IMR-90 (cell line): ENCODE data around the gene GATA2. TPM values are rescaled to one million over a fixed set of nuclear protein-coding genes. Genes with fewer than 3 reads are reported as not detected.

Source experiments
- ATAC-seq: fragments of 200-7000 bp; cut with Tn5 transposase; 2 replicates; pipeline ENCODE4 v1.9.1; 2020; ENCODE audit warnings: low read depth, mild to moderate bottlenecking, moderate library complexity
- BruUV-seq: library from RNA; stranded (reverse); fragments of 400-500 nt; replicated peaks from 2 replicates; lab custom pipeline; 2021; lab: Mats Ljungman, UMichigan
- CTCF ChIA-PET: fragments of 300-600 bp; formaldehyde crosslinking; extraction: SDS; loops from one replicate; lab custom pipeline; 2021; ENCODE audit warnings: antibody characterized with exemption; lab: Yijun Ruan, JAX
- POLR2A ChIA-PET: fragments of 300-600 bp; sonication (Branson Sonifier 250); formaldehyde crosslinking; loops from one replicate; lab custom pipeline; 2022; ENCODE audit warnings: antibody characterized with exemption; ENCODE audit not compliant: unreplicated experiment; lab: Charles Lee
- DNase-seq: peaks from one replicate; pipeline ENCODE4 v3.0.0; 2013
- H2AFZ ChIP-seq: replicated peaks from 2 replicates; pipeline ENCODE3; 2013; ENCODE audit warnings: low read length, mild to moderate bottlenecking; ENCODE audit not compliant: poor library complexity
- H2AK5ac ChIP-seq: 2 replicates; pipeline ENCODE4 v1.6.1; 2013; ENCODE audit warnings: low read depth, low read length, inconsistent platforms
- H2AK9ac ChIP-seq: replicated peaks from 2 replicates; pipeline ENCODE3; 2013; ENCODE audit warnings: mild to moderate bottlenecking, low read depth, low read length, moderate library complexity; ENCODE audit not compliant: poor library complexity
- H2BK120ac ChIP-seq: 2 replicates; pipeline ENCODE4 v1.6.1; 2013; ENCODE audit warnings: low read depth, low read length, inconsistent platforms
- H2BK15ac ChIP-seq: 3 replicates; pipeline ENCODE4 v1.6.1; 2013; ENCODE audit warnings: low read depth, low read length, inconsistent platforms
- H2BK20ac ChIP-seq: 2 replicates; pipeline ENCODE4 v1.6.1; 2013; ENCODE audit warnings: low read depth, mild to moderate bottlenecking, inconsistent platforms, low read length, moderate library complexity
- H2BK5ac ChIP-seq: 2 replicates; pipeline ENCODE4 v1.6.1; 2013; ENCODE audit warnings: mild to moderate bottlenecking, low read depth, low read length, inconsistent platforms; ENCODE audit not compliant: poor library complexity, severe bottlenecking
- H3K14ac ChIP-seq: replicated peaks from 2 replicates; pipeline ENCODE4 v1.6.1; 2013; ENCODE audit warnings: low read depth, low read length, inconsistent platforms
- H3K18ac ChIP-seq: 2 replicates; pipeline ENCODE4 v1.6.1; 2013; ENCODE audit warnings: low read depth, low read length, control low read depth
- H3K23ac ChIP-seq: 2 replicates; pipeline ENCODE4 v1.6.1; 2013; ENCODE audit warnings: low read depth, low read length, inconsistent platforms
- H3K27ac ChIP-seq: 2 replicates; pipeline ENCODE4 v1.5.1; 2013; ENCODE audit warnings: mild to moderate bottlenecking, control low read depth, low read length; ENCODE audit not compliant: insufficient read depth
- H3K27me3 ChIP-seq: 2 replicates; pipeline ENCODE4 v1.6.1; 2013; ENCODE audit warnings: low read length; ENCODE audit not compliant: control insufficient read depth, insufficient read depth
- H3K36me3 ChIP-seq: 2 replicates; pipeline ENCODE4 v1.6.1; 2013; ENCODE audit warnings: low read length, mixed read lengths; ENCODE audit not compliant: control insufficient read depth, insufficient read depth
- H3K4ac ChIP-seq: 2 replicates; pipeline ENCODE4 v1.6.1; 2013; ENCODE audit warnings: low read depth, low read length, inconsistent platforms
- H3K4me1 ChIP-seq: 2 replicates; pipeline ENCODE4 v1.6.1; 2013; ENCODE audit warnings: low read length, mixed read lengths; ENCODE audit not compliant: control insufficient read depth, insufficient read depth
- H3K4me2 ChIP-seq: 2 replicates; pipeline ENCODE4 v1.6.1; 2013; ENCODE audit warnings: low read depth, mild to moderate bottlenecking, control low read depth, low read length, moderate library complexity
- H3K4me3 ChIP-seq: 2 replicates; pipeline ENCODE4 v1.5.1; 2013; ENCODE audit warnings: low read depth, mild to moderate bottlenecking, control low read depth, low read length, moderate library complexity; ENCODE audit not compliant: insufficient read depth
- H3K56ac ChIP-seq: 2 replicates; pipeline ENCODE4 v1.6.1; 2013; ENCODE audit warnings: low read length, inconsistent platforms; ENCODE audit not compliant: insufficient read depth; ENCODE audit errors: extremely low read depth
- H3K79me1 ChIP-seq, 2 experiments: 2 replicates each; pipeline ENCODE4 v1.6.1; 2013; ENCODE audit warnings: low read length in 2 of 2, inconsistent platforms in 1 of 2, low read depth in 1 of 2
- H3K9ac ChIP-seq: 2 replicates; pipeline ENCODE4 v1.6.1; 2013; ENCODE audit warnings: low read depth, low read length, control low read depth
- H3K9me1 ChIP-seq: 2 replicates; pipeline ENCODE4 v1.6.1; 2013; ENCODE audit warnings: low read length, inconsistent platforms; ENCODE audit not compliant: insufficient read depth
- H3K9me3 ChIP-seq: 2 replicates; pipeline ENCODE4 v1.6.1; 2013; ENCODE audit warnings: low read length; ENCODE audit not compliant: control insufficient read depth, insufficient read depth
- H4K20me1 ChIP-seq: 2 replicates; pipeline ENCODE4 v1.6.1; 2013; ENCODE audit warnings: low read length, inconsistent platforms; ENCODE audit not compliant: insufficient read depth
- H4K5ac ChIP-seq: 2 replicates; pipeline ENCODE4 v1.6.1; 2013; ENCODE audit warnings: mild to moderate bottlenecking, low read depth, low read length, control low read depth
- H4K8ac ChIP-seq, 2 experiments: 2 replicates each; pipeline ENCODE4 v1.6.1; 2013; ENCODE audit warnings: low read depth in 2 of 2, low read length in 2 of 2, control low read depth in 1 of 2, inconsistent platforms in 1 of 2
- H4K91ac ChIP-seq: 2 replicates; pipeline ENCODE4 v1.6.1; 2013; ENCODE audit warnings: low read depth, low read length, inconsistent platforms; ENCODE audit not compliant: insufficient read depth
- BHLHE40 ChIP-seq: fragments of 150-350 bp; IDR thresholded peaks from 2 replicates; pipeline ENCODE4 v1.6.1; 2016; ENCODE audit warnings: mild to moderate bottlenecking, low read depth, low read length
- CEBPB ChIP-seq: IDR thresholded peaks from 2 replicates; pipeline ENCODE4 v1.6.1; 2012; ENCODE audit warnings: low read depth, low read length, improper control_type of control experiment
- CHD1 ChIP-seq: IDR thresholded peaks from 2 replicates; pipeline ENCODE4 v1.6.1; 2012; ENCODE audit warnings: low read depth, low read length, improper control_type of control experiment
- FOS ChIP-seq: fragments of 150-350 bp; IDR thresholded peaks from 2 replicates; pipeline ENCODE4 v1.6.1; 2016; ENCODE audit warnings: low read depth, low read length
- MAFK ChIP-seq: IDR thresholded peaks from 2 replicates; pipeline ENCODE4 v1.6.1; 2012; ENCODE audit warnings: low read depth, low read length, improper control_type of control experiment
- MAZ ChIP-seq: IDR thresholded peaks from 2 replicates; pipeline ENCODE4 v1.6.1; 2012; ENCODE audit warnings: low read depth, mild to moderate bottlenecking, low read length, improper control_type of control experiment, moderate library complexity, borderline replicate concordance
- MXI1 ChIP-seq: IDR thresholded peaks from 2 replicates; pipeline ENCODE4 v1.6.1; 2012; ENCODE audit warnings: low read depth, mild to moderate bottlenecking, low read length, moderate library complexity, borderline replicate concordance
- NFE2L2 ChIP-seq: fragments of 150-350 bp; IDR thresholded peaks from 2 replicates; pipeline ENCODE4 v1.6.1; 2016; ENCODE audit warnings: low read depth, mild to moderate bottlenecking, low read length
- POLR2A ChIP-seq: IDR thresholded peaks from 2 replicates; pipeline ENCODE4 v1.6.1; 2012; ENCODE audit warnings: mild to moderate bottlenecking, low read depth, low read length
- RAD21 ChIP-seq: IDR thresholded peaks from 2 replicates; pipeline ENCODE4 v1.6.1; 2012; ENCODE audit warnings: low read length, improper control_type of control experiment
- RCOR1 ChIP-seq: IDR thresholded peaks from 2 replicates; pipeline ENCODE4 v1.6.1; 2012; ENCODE audit warnings: mild to moderate bottlenecking, low read length, improper control_type of control experiment; ENCODE audit not compliant: insufficient replicate concordance
- RFX5 ChIP-seq: IDR thresholded peaks from 2 replicates; pipeline ENCODE4 v1.8.0; 2012; ENCODE audit warnings: low read depth, mild to moderate bottlenecking, low read length, moderate library complexity
- SMC3 ChIP-seq: fragments of 150-350 bp; IDR thresholded peaks from 2 replicates; pipeline ENCODE4 v1.6.1; 2016; ENCODE audit warnings: low read depth, mild to moderate bottlenecking, antibody characterized with exemption, low read length, moderate library complexity
- WGBS, 2 experiments: methylation state at CpG; one replicate each; pipeline versions ENCODE4 v1.1.5 to v1.1.7; 2013; ENCODE audit warnings: missing lambda C conversion rate in 2 of 2; ENCODE audit not compliant: insufficient read length in 1 of 2; ENCODE audit errors: extremely low coverage in 2 of 2; 5-methylcytosine and 5-hydroxymethylcytosine counted together
- dilution Hi-C: fragments of 300-500 bp; cut with HindIII; formaldehyde crosslinking; loops from one replicate; pipeline ENCODE4 v1.14.3; 2018; ENCODE audit warnings: low sequenced_read_pairs; ENCODE audit not compliant: unreplicated experiment
- in situ Hi-C: fragments of 300-500 bp; cut with MboI; formaldehyde crosslinking; loops from 3 replicates; pipeline ENCODE4 v1.14.3; 2019; ENCODE audit warnings: low sequenced_read_pairs, inconsistent platforms, mixed read lengths
- intact Hi-C: fragments of 100-400 bp; cut with micrococcal nuclease; formaldehyde crosslinking; loops from 2 replicates; pipeline ENCODE4 v1.10.0; 2022
- polyA plus RNA-seq, 3 experiments: library from polyadenylated mRNA; depleted of rRNA; stranded (reverse); fragments of >200 nt; gene quantifications; 2 replicates each; pipeline ENCODE4 v1.2.3, GENCODE V29; 2012; ENCODE audit warnings: low replicate concordance in 1 of 3
- total RNA-seq: library from RNA; depleted of rRNA; stranded (reverse); fragments of >200 nt; gene quantifications from 2 replicates; pipeline ENCODE4 v1.2.3, GENCODE V29; 2012
- TF ChIP-seq, protein P1 (sequence below): fragments of 150-350 bp; IDR thresholded peaks from 2 replicates; pipeline ENCODE4 v1.6.1; 2016; ENCODE audit warnings: low read depth, mild to moderate bottlenecking, low read length, moderate library complexity, borderline replicate concordance
- TF ChIP-seq, protein P2 (sequence below): fragments of 150-350 bp; IDR thresholded peaks from 2 replicates; pipeline ENCODE4 v1.6.1; 2017; ENCODE audit warnings: mild to moderate bottlenecking, antibody characterized with exemption, low read length, low read depth
- TF ChIP-seq, protein P3 (sequence below): conservative IDR thresholded peaks from 2 replicates; pipeline ENCODE4 v1.5.1; 2012; ENCODE audit warnings: mild to moderate bottlenecking, low read depth, low read length, improper control_type of control experiment

GATA2 gene
- total and polyA plus RNA-seq, 2 of the 4 experiments (the other 2 are of a cell fraction): 2.2 to 13.5 TPM

DNA sequence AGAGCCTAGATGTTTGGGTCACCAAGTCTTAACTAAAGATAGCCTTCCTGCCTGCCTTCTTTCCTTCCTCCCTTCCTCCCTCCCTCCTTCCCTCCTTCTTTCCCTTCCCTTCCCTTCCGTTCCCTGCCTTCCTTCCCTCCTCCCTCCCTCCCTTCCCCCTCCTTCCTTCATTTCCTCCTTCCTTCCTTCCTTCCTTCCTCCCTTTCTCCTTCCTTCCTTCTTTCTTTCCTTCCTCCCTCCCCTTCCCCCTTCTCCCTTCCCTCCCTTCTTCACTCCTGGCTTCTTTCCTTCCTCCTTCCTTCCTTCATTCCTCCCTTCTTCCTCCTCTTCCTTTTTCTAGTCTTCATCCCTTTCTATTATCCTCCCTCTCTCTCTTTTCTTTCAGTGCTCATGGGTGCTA is 28.3 kb downstream of the GATA2 start:
- dilution Hi-C loops: no loop called here

More for the DNA sequence above, 28.3 kb downstream of the GATA2 start:
- Histone ChIP-seq H3K4me2 (no peak overlapping the region), H2BK5ac (no peak overlapping the region), H3K56ac (no peak overlapping the region), H3K27me3 (peaks cover 61% of the 10 kb centered on the region), H3K9me1 (peaks cover 4% of the 10 kb centered on the region; the same call in 1 of the 2 replicates), H2BK120ac (no peak overlapping the region), H4K5ac (no peak overlapping the region), H2AFZ (no peak overlapping the region), H2AK9ac (no peak overlapping the region), H2AK5ac (no peak overlapping the region), H3K4me3 (no peak overlapping the region), H4K91ac (no peak overlapping the region), H4K8ac (no peak overlapping the region), H3K4me1 (no peaks in the 10 kb centered on the region), H3K23ac (no peak overlapping the region), H3K36me3 (no peaks in the 10 kb centered on the region), H3K18ac (no peak overlapping the region), H4K20me1 (no peaks in the 10 kb centered on the region), H3K9me3 (no peaks in the 10 kb centered on the region), H3K4ac (no peak overlapping the region), H2BK20ac (no peak overlapping the region), H3K27ac (no peak overlapping the region), H3K9ac (no peak overlapping the region), H3K14ac (no peak overlapping the region), H2BK15ac (no peak overlapping the region), H3K79me1 (no peaks in the 10 kb centered on the region)
- TF ChIP-seq RCOR1: no peak
- TF ChIP-seq CHD1: no peak
- TF ChIP-seq, protein P1, sequence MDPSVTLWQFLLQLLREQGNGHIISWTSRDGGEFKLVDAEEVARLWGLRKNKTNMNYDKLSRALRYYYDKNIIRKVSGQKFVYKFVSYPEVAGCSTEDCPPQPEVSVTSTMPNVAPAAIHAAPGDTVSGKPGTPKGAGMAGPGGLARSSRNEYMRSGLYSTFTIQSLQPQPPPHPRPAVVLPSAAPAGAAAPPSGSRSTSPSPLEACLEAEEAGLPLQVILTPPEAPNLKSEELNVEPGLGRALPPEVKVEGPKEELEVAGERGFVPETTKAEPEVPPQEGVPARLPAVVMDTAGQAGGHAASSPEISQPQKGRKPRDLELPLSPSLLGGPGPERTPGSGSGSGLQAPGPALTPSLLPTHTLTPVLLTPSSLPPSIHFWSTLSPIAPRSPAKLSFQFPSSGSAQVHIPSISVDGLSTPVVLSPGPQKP: no peak
- TF ChIP-seq RFX5: no peak
- TF ChIP-seq MXI1: no peak
- no peak for TF ChIP-seq RAD21
- no peak for TF ChIP-seq MAFK
- TF ChIP-seq MAZ: no peak
- no peak for TF ChIP-seq FOS
- TF ChIP-seq, protein P2, sequence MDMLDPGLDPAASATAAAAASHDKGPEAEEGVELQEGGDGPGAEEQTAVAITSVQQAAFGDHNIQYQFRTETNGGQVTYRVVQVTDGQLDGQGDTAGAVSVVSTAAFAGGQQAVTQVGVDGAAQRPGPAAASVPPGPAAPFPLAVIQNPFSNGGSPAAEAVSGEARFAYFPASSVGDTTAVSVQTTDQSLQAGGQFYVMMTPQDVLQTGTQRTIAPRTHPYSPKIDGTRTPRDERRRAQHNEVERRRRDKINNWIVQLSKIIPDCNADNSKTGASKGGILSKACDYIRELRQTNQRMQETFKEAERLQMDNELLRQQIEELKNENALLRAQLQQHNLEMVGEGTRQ: no peak
- TF ChIP-seq, protein P3, sequence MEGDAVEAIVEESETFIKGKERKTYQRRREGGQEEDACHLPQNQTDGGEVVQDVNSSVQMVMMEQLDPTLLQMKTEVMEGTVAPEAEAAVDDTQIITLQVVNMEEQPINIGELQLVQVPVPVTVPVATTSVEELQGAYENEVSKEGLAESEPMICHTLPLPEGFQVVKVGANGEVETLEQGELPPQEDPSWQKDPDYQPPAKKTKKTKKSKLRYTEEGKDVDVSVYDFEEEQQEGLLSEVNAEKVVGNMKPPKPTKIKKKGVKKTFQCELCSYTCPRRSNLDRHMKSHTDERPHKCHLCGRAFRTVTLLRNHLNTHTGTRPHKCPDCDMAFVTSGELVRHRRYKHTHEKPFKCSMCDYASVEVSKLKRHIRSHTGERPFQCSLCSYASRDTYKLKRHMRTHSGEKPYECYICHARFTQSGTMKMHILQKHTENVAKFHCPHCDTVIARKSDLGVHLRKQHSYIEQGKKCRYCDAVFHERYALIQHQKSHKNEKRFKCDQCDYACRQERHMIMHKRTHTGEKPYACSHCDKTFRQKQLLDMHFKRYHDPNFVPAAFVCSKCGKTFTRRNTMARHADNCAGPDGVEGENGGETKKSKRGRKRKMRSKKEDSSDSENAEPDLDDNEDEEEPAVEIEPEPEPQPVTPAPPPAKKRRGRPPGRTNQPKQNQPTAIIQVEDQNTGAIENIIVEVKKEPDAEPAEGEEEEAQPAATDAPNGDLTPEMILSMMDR: no peak
- no peak for TF ChIP-seq NFE2L2
- TF ChIP-seq BHLHE40: no peak
- no peak for TF ChIP-seq CEBPB
- TF ChIP-seq POLR2A: no peak
- TF ChIP-seq SMC3: no peak
- DNase-seq (no peak), ATAC-seq (no peak)
- in situ Hi-C loops (no loop called here), intact Hi-C loops (no loop called here)
- ChIA-PET CTCF (no interaction called here), POLR2A (no interaction called here)
- WGBS, 2 experiments: 65% methylated on average over 1 of the region's 1 CpG; no CpG with 5 or more reads in 1 of the 2 experiments
- BruUV-seq: no TSS peak
